HG02938 (cell line): ENCODE data around the gene SKAP1.

Source experiments
- ATAC-seq: cut with Tn5 transposase; IDR thresholded peaks from one replicate; pipeline ENCODE4 v1.9.1; 2021; ENCODE audit warnings: mild to moderate bottlenecking, moderate library complexity; ENCODE audit not compliant: unreplicated experiment

The SKAP1 gene

GRCh38 chr17:48153691-48154358, 276.2 kb downstream of the SKAP1 start:
- no peak for ATAC-seq

GRCh38 chr17:48152289-48152688, 277.7 kb downstream of the SKAP1 start:
- no peak for ATAC-seq

DNA sequence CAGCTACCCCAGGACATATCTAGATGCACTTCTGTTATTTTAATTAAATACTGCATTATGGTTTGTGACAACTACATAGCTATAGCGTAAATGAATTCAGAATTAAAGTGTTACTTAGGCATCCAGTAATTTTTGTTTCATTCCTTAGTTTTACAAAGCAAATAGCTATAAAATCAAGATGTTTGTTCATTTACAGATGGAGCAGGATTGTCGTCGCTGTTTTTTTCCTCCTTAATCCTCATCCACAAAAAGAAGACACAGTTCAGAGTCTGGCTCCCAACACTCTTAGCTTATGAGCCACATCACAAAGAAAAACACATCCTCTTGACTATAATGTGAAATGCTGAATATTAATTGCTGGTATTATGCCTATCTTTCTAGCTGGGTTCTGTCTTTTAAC, 278.8 kb downstream of the SKAP1 start:
- ATAC-seq: no peak

GRCh38 chr17:48150597-48151001, 279.4 kb downstream of the SKAP1 start:
- ATAC-seq: no peak

DNA sequence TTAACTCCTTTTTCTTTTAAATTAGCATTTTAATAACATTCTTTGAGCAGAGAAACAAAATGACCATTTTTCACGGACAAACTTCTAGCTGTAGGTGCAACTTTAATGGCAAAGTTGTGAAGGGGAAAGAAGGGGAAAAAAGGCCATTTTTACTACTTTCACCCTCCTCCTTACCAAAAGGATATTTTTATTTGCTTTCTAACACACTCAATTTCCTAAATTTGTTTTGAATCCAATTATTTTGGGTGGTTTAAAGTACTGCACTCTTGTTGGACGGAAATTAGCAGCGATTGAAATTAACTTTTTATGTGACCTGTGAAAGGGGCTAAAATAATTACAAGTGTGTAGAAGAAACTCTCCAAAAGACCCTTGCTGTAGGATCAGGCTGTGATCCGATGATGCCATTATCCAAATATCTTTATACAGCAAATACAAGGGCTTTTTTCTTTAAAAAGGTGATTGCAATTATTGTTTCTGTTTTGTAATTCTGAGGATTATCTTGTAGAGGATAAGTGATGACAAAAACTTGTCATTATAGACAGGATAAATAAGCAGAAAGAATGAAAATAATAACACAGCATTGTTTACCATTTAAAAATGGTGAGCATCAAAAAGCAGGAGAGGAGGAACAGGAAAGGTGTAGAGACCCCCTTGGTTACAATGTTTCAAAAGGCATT, 280.1 kb downstream of the SKAP1 start:
- no peak for ATAC-seq

- no peak for ATAC-seq
Observed at GRCh38 chr17:48148854-48149786, 280.9 kb downstream of the SKAP1 start.

GRCh38 chr17:48148029-48148770, 281.8 kb downstream of the SKAP1 start:
- ATAC-seq: no peak

DNA sequence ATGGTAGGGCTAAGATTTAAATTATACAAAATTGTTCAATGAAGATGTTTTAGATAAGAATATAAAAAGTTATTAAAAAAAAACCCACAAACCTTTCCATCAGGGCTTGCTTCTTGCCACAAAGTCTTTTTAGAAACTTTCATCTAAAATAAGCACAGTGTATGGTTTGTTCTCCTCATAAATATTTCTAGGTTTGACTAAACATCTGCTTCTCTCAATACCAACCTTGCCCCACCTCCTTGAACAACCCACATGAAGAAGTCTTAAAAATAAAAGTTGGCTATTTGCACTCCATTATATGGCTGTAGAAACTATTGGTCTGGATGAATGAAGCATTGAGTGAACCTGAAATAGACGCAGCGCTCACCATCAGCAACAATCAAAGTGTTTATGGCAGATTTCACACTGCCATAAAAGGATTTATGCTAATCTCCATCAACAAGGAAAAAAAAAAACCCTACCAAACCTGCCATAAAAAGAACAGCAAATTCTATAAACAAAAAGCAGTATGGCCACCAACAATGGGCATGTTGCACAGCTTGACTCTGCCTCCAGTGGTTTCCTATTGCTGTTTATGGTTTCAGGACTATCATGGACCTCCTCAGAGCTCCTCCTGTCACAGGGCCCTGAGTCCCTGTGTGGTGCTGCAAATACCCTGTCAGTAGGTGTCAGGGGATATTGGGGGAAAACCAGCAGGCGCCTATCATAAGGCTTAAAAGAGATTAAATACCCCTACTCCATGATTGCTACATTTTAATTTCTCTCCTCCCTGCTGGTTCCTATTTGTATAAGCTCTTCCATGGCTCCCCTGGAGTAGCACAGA, 284.8 kb downstream of the SKAP1 start:
- no peak for ATAC-seq

DNA sequence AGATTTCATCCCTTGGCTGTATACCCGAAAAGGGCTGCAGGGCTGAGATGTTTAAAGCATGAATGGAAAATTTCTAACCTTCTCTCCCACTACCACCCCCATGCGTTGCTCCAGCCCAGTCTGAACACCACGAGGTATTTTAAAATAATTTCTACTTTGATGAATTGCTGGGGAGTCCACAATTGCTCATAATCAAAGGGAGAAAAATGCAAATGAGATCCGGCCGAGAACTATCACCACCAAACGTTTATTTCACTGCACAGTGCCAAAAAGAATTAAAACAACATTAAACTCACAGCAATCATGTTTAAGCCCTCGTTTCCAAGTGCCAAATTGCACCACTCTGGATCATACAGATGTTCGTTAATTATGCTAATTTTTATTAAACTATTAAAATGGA, 285.8 kb downstream of the SKAP1 start:
- ATAC-seq: no peak

- no peak for ATAC-seq
Observed at GRCh38 chr17:48143629-48144028, 286.4 kb downstream of the SKAP1 start.

DNA sequence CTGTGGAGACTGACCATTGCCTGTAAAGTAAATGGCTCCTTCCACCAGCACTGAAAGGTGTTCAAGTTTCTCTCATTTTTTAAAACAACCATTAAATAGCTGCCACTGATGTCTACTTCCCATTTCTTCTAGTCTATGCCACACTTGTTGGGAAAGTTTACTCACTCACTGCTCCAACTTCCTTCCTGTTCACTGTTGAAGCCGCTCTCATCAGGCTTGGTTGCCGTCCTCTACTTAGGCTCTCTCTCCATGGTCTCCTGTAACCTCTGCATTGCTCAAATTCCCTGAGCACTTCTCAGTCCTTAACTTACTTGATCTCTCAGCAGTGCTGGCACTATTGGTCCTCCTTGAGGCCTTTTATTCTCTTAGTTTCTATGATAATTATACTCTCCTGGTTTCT, 290.1 kb downstream of the SKAP1 start:
- ATAC-seq: no peak

DNA sequence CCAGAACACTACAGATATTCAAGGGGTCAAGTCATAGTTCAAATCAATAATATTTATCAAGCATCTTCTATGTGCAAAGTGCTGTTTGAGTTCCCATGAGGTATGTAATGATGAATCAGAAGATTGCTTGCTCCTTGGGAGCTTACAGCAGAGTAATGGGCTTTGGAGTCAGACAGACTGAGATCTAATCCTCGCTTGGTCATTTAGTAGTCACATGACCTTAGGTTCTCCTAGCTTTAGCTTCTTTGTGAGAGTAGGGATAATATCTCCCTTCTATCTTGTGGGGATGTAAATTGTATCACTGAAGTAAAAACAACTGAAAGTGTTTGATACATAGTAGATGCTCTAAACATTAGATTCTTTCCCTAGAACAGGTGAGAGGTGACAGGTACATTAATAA, 292.4 kb downstream of the SKAP1 start:
- no peak for ATAC-seq

GRCh38 chr17:48134912-48135480, 295.0 kb downstream of the SKAP1 start:
- ATAC-seq: no peak

- ATAC-seq: no peak
Observed at GRCh38 chr17:48132385-48132784, 297.6 kb downstream of the SKAP1 start.

DNA sequence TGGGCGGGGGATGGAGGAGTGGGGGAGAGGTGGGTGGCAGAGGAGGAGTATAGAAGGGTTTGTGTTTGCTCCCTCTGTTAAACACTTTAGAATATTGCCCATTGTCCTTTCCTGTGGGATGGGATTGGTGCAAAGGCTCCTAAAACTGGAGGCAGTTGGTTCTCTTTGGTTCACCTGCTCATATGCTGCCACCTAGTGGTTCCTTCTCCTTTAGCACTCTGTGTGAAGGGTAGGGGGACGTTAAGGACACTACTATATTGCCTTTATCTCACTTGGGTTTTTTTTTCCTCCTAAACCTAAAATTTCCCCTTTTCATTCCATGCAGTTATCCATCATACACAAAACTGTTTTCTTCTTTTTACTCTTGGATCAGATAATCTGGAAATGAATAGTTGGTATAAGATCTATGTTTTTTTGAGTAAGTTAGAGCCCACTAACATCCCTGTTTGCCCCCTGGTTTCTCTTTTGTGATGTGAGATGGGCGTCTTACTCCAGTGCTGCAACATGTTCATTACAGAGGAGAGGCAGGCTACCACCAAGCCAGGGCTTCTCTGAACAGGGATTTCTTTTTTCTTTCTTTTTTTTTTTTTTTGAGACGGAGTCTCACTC, 298.7 kb downstream of the SKAP1 start:
- ATAC-seq: no peak

GRCh38 chr17:48129981-48130380, 300.0 kb downstream of the SKAP1 start:
- ATAC-seq: no peak

DNA sequence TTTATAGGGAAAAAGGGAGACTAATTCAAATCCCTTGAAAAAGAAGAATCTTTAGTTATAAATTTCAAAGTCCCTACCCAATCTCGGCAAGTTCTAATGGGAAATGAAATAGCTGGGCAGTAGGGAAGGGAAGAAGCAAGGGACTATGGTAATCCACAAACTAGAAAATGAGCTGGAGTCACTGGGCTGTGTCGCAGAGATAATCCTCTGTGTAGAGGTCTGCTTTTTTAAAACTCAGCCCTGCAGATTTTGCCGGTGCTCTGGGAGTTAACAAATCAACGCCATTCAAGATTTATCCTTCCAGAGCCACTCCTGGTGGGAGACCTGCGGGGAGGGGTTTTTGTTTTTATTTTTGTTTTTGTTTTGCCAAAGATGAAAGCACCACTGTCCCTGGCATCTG, 301.6 kb downstream of the SKAP1 start:
- no peak for ATAC-seq

- no peak for ATAC-seq
Observed at GRCh38 chr17:48127371-48128051, 302.5 kb downstream of the SKAP1 start.

GRCh38 chr17:48126532-48126850, 303.5 kb downstream of the SKAP1 start:
- no peak for ATAC-seq
